HG02981 (cell line): ENCODE results near the gene SPATA20.

Source experiments
- ATAC-seq: cut with Tn5 transposase; IDR thresholded peaks from one replicate; pipeline ENCODE4 v1.9.1; 2021; ENCODE audit warnings: mild to moderate bottlenecking, moderate library complexity; ENCODE audit not compliant: unreplicated experiment

The SPATA20 gene

GRCh38 chr17:50519141-50519834 is 27.7 kb upstream of the SPATA20 start:
- no peak for ATAC-seq

- no peak for ATAC-seq
Measured at GRCh38 chr17:50520483-50520882, 26.5 kb upstream of the SPATA20 start.

- no peak for ATAC-seq
Measured at GRCh38 chr17:50521514-50521913, 25.5 kb upstream of the SPATA20 start.

GRCh38 chr17:50522766-50523165 is 24.2 kb upstream of the SPATA20 start:
- ATAC-seq = no peak

- no peak for ATAC-seq
Measured at GRCh38 chr17:50523208-50523607, 23.8 kb upstream of the SPATA20 start.

- no peak for ATAC-seq
Measured at GRCh38 chr17:50524838-50525237, 22.1 kb upstream of the SPATA20 start.

GRCh38 chr17:50527155-50527762 is 19.7 kb upstream of the SPATA20 start:
- no peak for ATAC-seq

GRCh38 chr17:50527949-50528474 is 19.0 kb upstream of the SPATA20 start:
- ATAC-seq = no peak

- ATAC-seq = no peak
Measured at GRCh38 chr17:50529849-50530248, 17.1 kb upstream of the SPATA20 start.

GRCh38 chr17:50531428-50532025 is 15.4 kb upstream of the SPATA20 start:
- ATAC-seq = no peak

GRCh38 chr17:50532452-50533024 is 14.4 kb upstream of the SPATA20 start, which contains the start of gene EPN3:
Gene EPN3 (plus strand): TSS chr17:50532735. CDS start chr17:50536557, 3,822 bp downstream.
- ATAC-seq = no peak

- no peak for ATAC-seq
Measured at GRCh38 chr17:50533185-50533584, 13.8 kb upstream of the SPATA20 start.

GRCh38 chr17:50533720-50534148 is 13.2 kb upstream of the SPATA20 start:
- ATAC-seq = no peak

GRCh38 chr17:50534222-50534978 is 12.6 kb upstream of the SPATA20 start:
- ATAC-seq = no peak

GRCh38 chr17:50534979-50535326 is 12.0 kb upstream of the SPATA20 start:
- no peak for ATAC-seq

GRCh38 chr17:50535407-50535806 is 11.6 kb upstream of the SPATA20 start:
- no peak for ATAC-seq

GRCh38 chr17:50536683-50537646 is 10.0 kb upstream of the SPATA20 start:
- no peak for ATAC-seq

GRCh38 chr17:50537721-50538548 is 9.0 kb upstream of the SPATA20 start:
- no peak for ATAC-seq
